LNCaP clone FGC (cell line): ENCODE results near the gene TSGA10IP.
A peak's percentile ranks its signal among the peaks of the same experiment; 100 is the strongest.

Experiments
- DNase-seq: peaks from one replicate; pipeline ENCODE4 v3.0.0-alpha.2; 2011; ENCODE audit warnings: low read depth
- H3K4me3 ChIP-seq: 2 replicates; pipeline ENCODE4 v1.5.1; 2011; ENCODE audit warnings: mild to moderate bottlenecking, low read depth, low read length, control low read depth
- CTCF ChIP-seq: IDR thresholded peaks from 2 replicates; pipeline ENCODE4 v1.5.1; 2012; ENCODE audit warnings: mild to moderate bottlenecking; ENCODE audit not compliant: control insufficient read depth, insufficient read depth; ENCODE audit errors: extremely low read depth

Gene TSGA10IP

GRCh38 chr11:65917434-65918210 is 27.7 kb upstream of the TSGA10IP start:
- H3K4me3 ChIP-seq, result peak overlapping the region; percentile 95
- DNase-seq, result no peak

DNA sequence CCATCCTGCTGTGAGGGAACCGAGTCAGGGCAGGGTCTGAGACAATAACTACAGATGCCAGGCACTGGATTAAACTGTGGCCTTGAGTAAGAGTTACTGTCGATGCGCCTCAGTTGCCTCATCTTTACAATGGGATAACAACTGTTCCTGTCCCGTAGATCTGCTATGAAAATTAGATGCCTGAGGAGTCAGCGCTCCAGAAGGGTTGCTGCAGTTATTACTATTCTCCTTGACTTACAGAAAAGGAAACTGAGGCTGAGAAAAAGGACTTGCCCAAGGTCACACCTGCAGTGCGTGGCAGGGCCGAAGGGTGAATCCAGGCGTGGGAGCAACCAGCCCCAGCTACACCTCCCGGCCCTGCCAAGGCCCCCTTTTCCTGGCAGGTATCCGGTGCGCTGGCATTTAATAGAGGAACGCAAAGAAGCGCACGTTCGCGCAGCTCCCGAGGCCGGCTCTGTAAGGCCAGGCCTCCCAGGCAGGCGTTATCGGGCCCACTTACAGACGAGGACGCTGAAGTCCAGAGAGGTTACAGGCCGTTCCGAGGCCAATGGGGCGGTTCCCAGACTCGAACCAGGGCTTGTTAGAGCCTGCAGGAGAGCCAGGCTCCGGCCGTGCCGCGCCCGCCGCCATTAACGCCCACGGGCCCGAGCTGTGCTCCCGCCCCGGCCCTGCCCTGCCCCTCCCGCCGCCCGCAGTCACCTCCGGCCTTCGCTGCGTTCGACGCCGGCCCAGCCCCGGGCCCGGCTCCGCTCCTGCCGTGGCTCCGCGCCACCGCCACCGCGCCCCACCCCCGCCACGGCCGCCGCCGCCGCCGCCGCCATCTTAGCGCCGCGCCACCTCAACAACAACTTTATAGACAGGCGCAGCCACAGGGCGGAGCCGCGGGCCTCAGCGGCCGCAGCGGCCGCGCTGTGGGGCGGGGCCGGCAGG is 26.8 kb upstream of the TSGA10IP start, which contains the start of gene C11orf68:
Gene C11orf68 (minus strand): TSS at position 852 of the 930 bp plus-strand sequence. CDS start 31 bp downstream, at position 821.
- DNase-seq, result no peak
- TF ChIP-seq CTCF, result 0 out of 2 replicates have a peak, but pooled peaks have one; percentile 1
- H3K4me3 ChIP-seq, result peak within 1 kb of the TSS; percentile 95

More at GRCh38 chr11:65917434-65918210, 27.7 kb upstream of the TSGA10IP start:
- no peak for TF ChIP-seq CTCF

DNA sequence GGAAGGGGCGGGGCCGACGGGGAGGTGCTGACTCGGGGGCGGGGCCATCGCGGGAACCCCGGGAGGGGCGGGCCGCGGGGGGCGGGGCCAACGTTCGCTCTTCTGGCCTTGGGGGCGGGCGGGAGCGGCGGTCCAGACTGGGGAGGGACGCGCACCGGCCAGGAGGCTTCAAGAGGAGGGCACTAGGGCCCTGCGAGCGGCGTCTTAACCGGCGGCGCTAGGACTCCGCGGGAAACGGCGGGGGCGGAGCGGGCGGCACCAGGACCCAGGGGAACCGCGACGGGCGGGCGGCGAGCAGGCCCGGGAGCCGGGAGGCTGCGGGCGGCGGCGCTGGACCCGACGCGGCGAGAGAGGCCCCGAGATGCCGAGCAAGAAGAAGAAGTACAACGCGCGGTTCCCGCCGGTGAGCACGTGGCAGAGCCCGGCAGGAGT is 26.1 kb upstream of the TSGA10IP start, which contains the start of gene DRAP1:
Gene DRAP1 (plus strand): TSS at position 286 of the 432 bp plus-strand sequence. CDS start 76 bp downstream, at position 362.
- DNase-seq, result peak; percentile 91
- H3K4me3 ChIP-seq, result peak within 1 kb of the TSS; percentile 95
- TF ChIP-seq CTCF, result peak; percentile 9; the same call in 1 of the 2 replicates

GRCh38 chr11:65919573-65920371 is 25.5 kb upstream of the TSGA10IP start:
- no peak for DNase-seq
- peak overlapping the region; percentile 80 for H3K4me3 ChIP-seq
- TF ChIP-seq CTCF, result no peak

DNA sequence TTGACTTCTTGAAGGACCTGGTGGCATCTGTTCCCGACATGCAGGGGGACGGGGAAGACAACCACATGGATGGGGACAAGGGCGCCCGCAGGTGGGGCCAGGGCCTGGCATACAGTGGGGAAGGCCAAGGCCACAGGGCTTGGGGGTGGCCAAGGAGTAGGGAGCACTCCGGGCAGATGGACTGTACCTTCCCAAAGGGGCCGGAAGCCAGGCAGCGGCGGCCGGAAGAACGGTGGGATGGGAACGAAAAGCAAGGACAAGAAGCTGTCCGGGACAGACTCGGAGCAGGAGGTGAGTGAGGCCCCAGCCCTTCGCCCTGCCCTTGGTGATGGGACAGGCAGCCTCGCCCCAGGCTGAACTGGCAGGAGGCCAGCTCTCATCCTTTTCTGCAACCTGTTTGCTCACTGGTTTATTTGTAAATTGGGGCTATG is 24.9 kb upstream of the TSGA10IP start:
- peak overlapping the region; percentile 80 for H3K4me3 ChIP-seq
- no peak for TF ChIP-seq CTCF
- DNase-seq, result no peak

GRCh38 chr11:65921033-65921555 is 24.2 kb upstream of the TSGA10IP start:
- no peak for TF ChIP-seq CTCF
- peak overlapping the region; percentile 80 for H3K4me3 ChIP-seq
- no peak for DNase-seq
